ENCODE data around the gene ATG10. TPM values are rescaled to one million over a fixed set of nuclear protein-coding genes. Genes with fewer than 3 reads are reported as not detected.

The ATG10 gene
- total and polyA plus RNA-seq, 2 of the 8 experiments (the other 6 are each of a cell fraction or from before 2014, with no cell fraction given): 3.7 to 8.8 TPM

- H2BK20ac ChIP-seq (ENCODE audit: low read length): no peak overlapping the region
- H3K9ac ChIP-seq (replicated peaks in 1 of 4; ENCODE audit: extremely low read depth in 1 of 4, low read depth in 3 of 4, low read length in 3 of 4): no peak overlapping the region
- H3K27me3 ChIP-seq (replicated peaks in 1 of 4; ENCODE audit: control insufficient read depth in 3 of 4, extremely low read depth in 1 of 4, insufficient read depth in 3 of 4, low read length in 3 of 4): no peaks in the 10 kb centered on the region
- H3K4me1 ChIP-seq (replicated peaks in 1 of 4; ENCODE audit: control insufficient read depth in 3 of 4, insufficient read depth in 4 of 4, low read length in 3 of 4): peaks cover 0 to 4% (median 1%) of the 10 kb centered on the region in 4 experiments; a peak in 3 of 7 replicates
- H4K5ac ChIP-seq (ENCODE audit: insufficient read length, low read depth, low read length): no peak overlapping the region
- no peaks in the 10 kb centered on the region for H3K9me3 ChIP-seq (ENCODE audit: insufficient read depth in 2 of 2, low read depth in 1 of 2, low read length in 1 of 2)
- H4K20me1 ChIP-seq (replicated peaks in 1 of 2; ENCODE audit: control insufficient read depth in 1 of 2, insufficient read depth in 2 of 2, low read length in 2 of 2): no peaks in the 10 kb centered on the region
- no peak overlapping the region for H3K18ac ChIP-seq (ENCODE audit: extremely low read depth, low read length)
- no peak overlapping the region for H2BK5ac ChIP-seq (ENCODE audit: low read depth, low read length)
- H3K79me1 ChIP-seq (ENCODE audit: low read depth, low read length): no peaks in the 10 kb centered on the region
- H3K23me2 ChIP-seq (ENCODE audit: low read depth, low read length): no peaks in the 10 kb centered on the region
- H3K23ac ChIP-seq (ENCODE audit: insufficient read length): no peak overlapping the region
- no peaks in the 10 kb centered on the region for H3K36me3 ChIP-seq (ENCODE audit: control insufficient read depth in 2 of 4, insufficient read depth in 4 of 4, low read length in 3 of 4)
- CTCF ChIA-PET (ENCODE audit: partially characterized antibody): interaction anchor here (1.7 kb wide), 1 partner anchor 94 kb away, joined by 4 read pairs; no protein-coding TSS in a partner anchor
- POLR2A ChIA-PET (ENCODE audit: partially characterized antibody): interaction anchor here (0.5 kb wide), 1 partner anchor 29 kb away, joined by 4 read pairs; no protein-coding TSS in a partner anchor
- FAIRE-seq (no peak), DNase-seq (ENCODE audit: low read depth in 1 of 2, low spot score in 2 of 2) (no peak)
- 90% methylated on average over 1 of the region's 1 CpG; no CpG with 5 or more reads in 1 of the 2 experiments for WGBS, 2 experiments (ENCODE audit: extremely low coverage in 1 of 2, insufficient coverage in 1 of 2, insufficient read length in 1 of 2, insufficient replicate concordance in 2 of 2, low coverage in 1 of 2, low lambda C conversion rate in 2 of 2, missing lambda C conversion rate in 1 of 2)
- no peak overlapping the region; the same call in 1 of the 2 replicates for H2BK12ac ChIP-seq (ENCODE audit: low read depth, low read length)
- H3K14ac ChIP-seq (ENCODE audit: insufficient read length): no peak overlapping the region
- H4K91ac ChIP-seq (replicated peaks; ENCODE audit: insufficient read length, low read length): no peak overlapping the region
- no peak overlapping the region for H2BK15ac ChIP-seq (ENCODE audit: low read length)
- H3K79me2 ChIP-seq (ENCODE audit: control insufficient read depth in 1 of 2, insufficient read depth in 2 of 2, low read length in 2 of 2): no peaks in the 10 kb centered on the region
- no peak overlapping the region for H4K8ac ChIP-seq (ENCODE audit: extremely low read depth, insufficient read depth, low read length)
- H2AFZ ChIP-seq (ENCODE audit: low read length): no peak overlapping the region
- H3K27ac ChIP-seq (ENCODE audit: low read depth, low read length): no peak overlapping the region
- no peak overlapping the region for H2AK5ac ChIP-seq (ENCODE audit: low read depth, low read length)
- no peak overlapping the region for H3K4me2 ChIP-seq (ENCODE audit: insufficient read depth in 1 of 2, low read depth in 2 of 2, low read length in 2 of 2)
- H2BK120ac ChIP-seq (replicated peaks; ENCODE audit: low read depth, low read length): no peak overlapping the region
- no peak overlapping the region for H3K56ac ChIP-seq (replicated peaks; ENCODE audit: insufficient read length, low read depth, low read length)
- H3K4ac ChIP-seq (replicated peaks; ENCODE audit: insufficient read length, low read depth, low read length): no peak overlapping the region
- H3K4me3 ChIP-seq (ENCODE audit: extremely low read depth in 1 of 4, insufficient read depth in 2 of 4, low read depth in 3 of 4, low read length in 4 of 4): no peak overlapping the region
- TF ChIP-seq SIN3A (conservative IDR thresholded peaks at IDR 0.05 in 1 of 2, IDR thresholded peaks at IDR 0.05 in 1 of 2; ENCODE audit: low read depth in 1 of 2, low read length in 2 of 2): no peak
Measured at GRCh38 chr5:81950996-81951395, 20.8 kb upstream of the ATG10 start.

All from H1 (cell line).